GM18868 (cell line): ENCODE results near the gene SOX13.

ENCODE experiments used
- ATAC-seq: cut with Tn5 transposase; IDR thresholded peaks from one replicate; pipeline ENCODE4 v1.9.1; 2021; ENCODE audit warnings: mild to moderate bottlenecking, moderate library complexity; ENCODE audit not compliant: unreplicated experiment

Gene SOX13

DNA sequence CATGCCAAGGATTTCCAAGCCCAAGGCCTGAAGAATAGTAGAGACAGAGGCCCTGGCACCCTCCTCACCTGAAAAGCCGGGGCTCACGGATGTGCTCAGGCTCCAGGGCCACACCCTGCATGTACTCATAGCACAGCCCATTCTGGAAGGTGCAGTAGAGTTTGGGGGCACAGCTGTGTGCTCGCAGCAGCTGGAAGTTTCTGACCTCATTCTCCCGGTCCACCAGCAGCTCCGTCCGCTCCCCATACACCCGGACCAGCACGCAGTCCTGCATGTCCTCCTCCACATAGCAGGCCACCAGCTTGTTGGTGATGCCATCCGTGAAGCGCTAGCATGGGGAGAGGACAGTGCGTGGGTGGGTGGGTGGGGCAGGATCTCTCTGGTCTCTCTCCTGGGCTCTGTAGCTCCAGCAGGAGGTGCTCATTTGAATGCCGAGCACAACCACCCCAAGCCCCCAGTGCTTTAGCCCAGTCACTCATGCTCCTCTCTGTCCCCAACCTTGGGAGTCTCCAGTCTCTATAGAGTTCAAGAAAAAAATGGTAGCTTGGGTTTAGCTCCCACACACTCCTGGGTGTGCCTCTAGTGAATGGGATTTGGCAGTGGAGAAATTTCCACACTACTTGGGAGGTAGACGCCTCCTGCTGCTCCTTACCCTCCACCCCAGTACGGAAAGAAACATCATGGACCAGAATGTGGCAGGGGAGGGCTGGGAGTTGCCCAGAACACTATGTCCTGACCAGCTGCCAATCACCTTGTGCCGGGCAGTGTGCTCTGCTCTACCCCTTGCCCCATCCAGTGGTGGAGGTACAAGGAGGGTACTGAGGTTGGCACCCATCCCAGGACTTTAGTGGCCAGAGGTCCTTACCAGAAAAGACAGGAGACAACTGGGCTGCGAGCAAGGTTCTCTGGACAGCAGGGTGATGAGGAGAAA lies 77.0 kb downstream of the SOX13 start:
- no peak for ATAC-seq

GRCh38 chr1:204150702-204151551 lies 78.0 kb downstream of the SOX13 start:
- ATAC-seq = no peak

DNA sequence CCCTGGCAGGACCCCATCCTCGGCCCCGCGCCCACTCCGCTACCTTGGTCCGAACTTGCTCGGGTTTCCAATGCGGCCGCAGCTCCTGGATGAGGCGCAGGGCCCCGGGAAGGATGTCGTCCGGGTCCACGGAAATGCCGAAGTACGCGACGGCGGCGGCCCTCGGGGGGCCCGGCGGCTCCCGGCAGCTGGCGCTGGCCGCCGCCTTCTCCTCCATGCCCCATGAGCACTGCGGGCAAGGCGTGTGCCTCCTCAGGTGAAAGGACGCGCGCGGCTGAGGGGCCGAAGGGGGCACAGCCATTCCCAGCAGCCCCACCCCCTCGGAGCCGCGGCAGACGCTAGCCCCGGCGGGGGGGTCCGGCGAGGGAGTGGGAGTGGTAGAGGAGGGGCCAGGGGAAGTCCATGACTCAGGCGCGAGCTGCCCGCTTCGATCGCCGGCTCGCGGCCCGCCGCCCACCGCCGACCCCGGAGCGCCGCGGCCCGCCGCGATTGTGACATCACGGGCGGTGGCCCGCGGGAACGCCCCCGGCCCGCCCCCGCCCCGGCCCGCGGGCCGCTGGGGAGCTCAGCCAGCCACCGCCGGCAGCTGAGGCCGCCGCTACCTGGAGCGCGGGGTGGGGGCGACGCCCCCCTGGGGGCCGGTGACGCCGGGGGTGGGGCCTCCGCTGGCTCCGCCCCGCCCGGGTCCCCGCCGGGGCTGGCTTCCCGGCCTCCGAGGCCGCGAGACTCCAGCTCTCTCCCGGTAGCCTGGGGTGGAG lies 78.8 kb downstream of the SOX13 start, which contains the start of gene ETNK2:
Gene ETNK2, minus strand, starts transcription at position 493 of the 758 bp plus-strand sequence. Its CDS starts 192 bp downstream, at position 301.
- ATAC-seq = no peak

DNA sequence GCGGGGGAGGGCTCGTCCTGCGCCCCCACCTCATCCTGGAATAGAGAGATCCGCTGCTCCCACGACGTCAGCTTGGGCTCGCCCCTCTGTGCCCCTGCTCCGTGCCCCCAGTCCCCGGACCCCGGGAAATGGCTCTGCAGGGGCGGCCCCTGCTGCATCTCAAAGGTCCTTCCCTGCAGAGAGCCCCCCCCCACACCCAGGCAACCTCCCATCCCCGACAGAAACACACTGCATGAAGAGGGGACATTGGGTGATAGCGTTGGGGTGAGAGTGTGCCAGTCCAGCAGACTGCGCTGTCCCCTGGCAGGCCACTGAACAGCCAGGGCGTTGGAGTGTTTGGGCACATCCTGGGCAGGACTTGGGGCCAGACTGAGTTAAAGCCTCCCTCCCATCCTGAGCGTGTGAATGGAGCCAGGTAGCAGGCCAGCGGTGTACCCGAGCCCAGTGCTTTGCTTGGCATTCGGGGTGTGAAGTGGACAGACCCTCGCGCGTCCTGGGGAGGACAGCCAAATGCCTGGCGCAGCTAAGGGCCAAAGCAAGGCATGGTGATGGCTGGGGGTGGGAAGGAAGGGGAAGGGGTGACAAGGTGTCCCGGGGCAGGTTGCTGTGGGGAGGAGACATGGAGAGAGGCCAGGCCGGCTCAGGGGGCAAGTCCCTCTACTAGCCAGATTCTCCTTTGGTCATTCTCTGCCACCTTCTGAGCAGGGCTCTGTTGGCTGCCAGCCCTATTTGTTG lies 79.6 kb downstream of the SOX13 start:
- no peak for ATAC-seq

DNA sequence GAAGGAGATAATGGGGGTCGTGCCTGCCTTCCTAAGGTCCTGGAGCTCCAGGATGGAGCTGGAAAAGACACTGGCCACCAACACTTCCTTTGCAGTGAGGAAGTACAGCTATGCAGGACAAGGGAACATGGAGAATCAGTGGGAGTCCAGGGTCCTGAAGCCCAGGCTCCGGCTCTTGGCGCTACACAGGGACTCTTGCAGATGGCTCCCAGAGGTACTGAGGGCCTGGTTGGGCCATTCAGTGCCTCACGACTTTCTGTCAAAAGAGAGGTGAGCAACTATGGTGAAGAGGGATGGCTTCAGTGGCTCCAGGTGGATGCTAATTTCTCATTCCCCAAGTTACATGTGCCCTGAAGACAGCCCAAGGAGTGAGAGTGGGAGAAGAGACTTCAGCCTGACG lies 80.8 kb downstream of the SOX13 start:
- ATAC-seq = no peak

GRCh38 chr1:204154568-204155255 lies 81.8 kb downstream of the SOX13 start:
- ATAC-seq = no peak

DNA sequence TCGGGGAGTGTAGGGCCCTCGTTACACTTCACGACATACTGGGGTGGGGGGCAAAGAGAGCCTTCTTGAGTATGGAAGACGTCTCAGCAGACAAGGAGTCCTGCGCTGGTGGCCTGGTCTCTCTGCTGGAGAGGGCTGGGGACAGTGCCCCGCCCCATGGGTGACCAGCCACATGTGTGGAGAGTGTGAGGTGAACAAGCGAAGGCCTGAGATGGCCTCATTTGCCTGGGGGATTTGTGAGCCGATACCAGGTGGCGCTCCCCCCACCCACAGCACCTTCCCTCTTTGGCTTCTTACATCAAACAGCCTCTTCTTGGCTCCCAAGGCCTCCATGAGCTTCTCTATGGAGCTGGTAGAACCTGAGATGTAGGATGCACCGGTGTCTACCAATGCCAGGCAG lies 83.0 kb downstream of the SOX13 start:
- ATAC-seq = no peak

DNA sequence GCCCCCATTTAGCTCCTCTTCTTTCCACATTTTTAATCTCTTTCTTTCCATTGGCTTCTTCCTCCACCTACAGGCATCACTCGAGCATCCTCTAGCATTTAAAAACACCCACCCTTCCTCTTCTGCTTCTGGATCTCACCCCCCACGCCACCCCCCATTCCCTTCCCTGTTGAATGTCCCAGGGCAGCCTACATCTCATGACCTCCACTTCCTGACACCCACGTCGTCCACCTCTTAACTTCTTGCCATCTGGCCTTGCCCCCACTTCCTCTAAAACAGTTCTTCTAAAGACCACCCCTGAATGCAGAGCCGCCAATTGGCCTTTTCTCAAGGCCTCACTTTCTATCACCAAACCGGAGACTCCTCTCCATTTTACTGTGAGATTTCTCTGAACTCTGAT lies 85.0 kb downstream of the SOX13 start:
- no peak for ATAC-seq

- no peak for ATAC-seq
These were observed 88.9 kb downstream of the SOX13 start for GRCh38 chr1:204161609-204162493.

- ATAC-seq = no peak
These were observed 89.7 kb downstream of the SOX13 start for GRCh38 chr1:204162494-204163074.

DNA sequence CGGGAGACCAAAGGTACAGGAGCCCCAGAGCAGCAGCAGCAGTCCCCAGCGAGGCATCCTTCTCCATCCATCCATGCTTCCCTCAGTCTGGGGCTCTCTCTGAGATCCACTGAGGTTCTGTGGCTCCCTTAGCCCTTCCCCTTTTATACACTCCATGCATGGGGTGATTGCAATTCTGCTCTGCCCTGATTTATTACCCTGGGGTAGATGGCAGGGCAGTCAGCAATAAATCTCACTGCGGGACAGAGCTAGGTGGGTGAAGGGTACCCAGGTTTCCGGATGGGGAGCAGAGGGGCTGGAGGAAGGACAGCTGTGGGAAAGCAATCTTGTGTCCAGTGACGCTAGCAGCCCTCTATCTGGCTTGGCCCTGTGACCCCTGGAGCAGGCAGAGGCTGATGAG lies 93.3 kb downstream of the SOX13 start, which contains the start of gene REN:
Gene REN, minus strand, starts transcription at position 119 of the 400 bp plus-strand sequence. Its CDS starts 44 bp downstream, at position 75.
- no peak for ATAC-seq

DNA sequence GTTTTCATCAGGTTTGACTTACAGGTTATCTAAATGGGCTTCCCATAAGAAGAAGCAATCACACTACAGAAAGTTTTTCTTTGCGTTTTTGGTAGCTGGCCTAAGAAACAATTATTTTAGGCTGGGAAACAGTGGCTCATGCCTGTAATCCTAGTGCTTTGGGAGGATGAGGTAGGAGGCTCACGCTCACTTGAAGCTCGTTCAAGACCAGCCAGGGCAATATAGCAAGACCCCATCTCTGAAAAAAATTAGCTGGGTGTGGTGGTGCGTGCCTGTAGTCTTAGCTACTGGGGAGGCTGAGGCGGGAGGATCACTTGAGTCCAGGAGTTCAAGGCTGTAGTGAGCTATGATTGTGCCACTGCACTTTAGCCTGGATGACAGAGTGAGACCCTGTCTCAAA lies 94.8 kb downstream of the SOX13 start:
- ATAC-seq = no peak

DNA sequence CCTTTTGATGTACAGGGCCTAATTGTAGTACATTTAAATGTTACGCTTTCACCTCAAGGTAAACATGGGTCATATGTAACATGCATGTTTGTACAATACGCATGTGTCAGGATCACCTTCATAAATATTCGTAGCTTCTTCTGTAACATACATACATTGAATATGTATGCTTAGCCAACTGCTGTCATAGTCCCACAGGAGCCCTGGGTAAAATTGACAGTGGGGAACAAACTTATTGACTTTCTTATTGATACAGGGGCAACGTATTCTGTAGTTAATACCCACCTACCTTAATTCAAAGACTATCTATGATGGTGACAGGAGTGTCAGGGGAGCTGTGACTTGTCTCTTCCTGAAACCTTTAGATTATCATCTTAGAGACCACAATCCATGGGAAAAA lies 96.9 kb downstream of the SOX13 start:
- no peak for ATAC-seq

DNA sequence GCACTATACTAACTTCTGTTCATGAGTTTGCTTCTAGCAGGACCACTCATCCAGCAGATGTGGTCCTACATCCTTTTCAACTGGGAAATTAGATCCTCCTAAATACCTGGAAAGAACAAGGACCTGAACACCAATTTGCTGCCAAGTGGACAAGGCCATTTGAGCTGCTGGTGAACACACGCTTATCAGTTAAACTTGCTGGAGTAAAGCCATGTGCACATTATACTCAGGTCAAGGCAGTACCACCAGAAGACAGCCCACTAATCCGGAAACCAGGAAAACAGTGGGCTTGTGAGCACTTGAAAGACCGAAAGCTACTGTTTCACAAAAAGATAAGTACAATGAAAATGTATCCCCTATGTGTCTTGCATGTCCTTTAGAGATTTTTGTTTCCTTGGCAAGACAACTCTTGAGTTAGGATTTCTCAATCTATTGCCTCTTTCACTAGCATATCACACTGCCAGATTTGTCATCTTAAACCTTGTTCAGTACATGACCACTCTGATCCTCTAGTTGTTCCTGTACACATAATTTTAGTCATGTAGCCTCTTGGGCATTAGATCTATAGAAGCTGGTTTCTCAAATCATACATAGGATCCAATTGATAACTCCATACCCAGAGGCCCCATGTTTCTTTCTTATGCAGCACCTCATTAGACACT lies 97.7 kb downstream of the SOX13 start:
- no peak for ATAC-seq

DNA sequence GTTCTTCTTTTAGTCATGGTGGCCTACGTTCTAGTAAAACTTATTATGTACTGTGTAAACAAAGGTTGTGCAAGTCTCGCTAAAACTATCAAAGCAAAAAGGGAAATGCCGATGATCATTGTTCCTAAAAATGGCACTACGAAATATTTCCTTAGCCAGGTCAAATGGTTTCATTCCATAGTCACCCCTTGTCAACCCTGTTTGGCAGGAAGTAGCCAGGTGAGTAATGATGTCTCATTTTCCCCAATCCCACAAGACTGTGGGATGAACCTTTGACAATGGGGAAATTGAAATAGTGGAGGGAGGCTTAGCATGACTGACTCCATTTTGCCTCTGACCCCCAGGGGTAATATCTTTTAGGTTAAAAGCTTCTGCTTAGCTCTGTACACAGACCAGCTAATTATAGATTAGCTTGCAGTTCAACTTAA lies 98.8 kb downstream of the SOX13 start:
- no peak for ATAC-seq

DNA sequence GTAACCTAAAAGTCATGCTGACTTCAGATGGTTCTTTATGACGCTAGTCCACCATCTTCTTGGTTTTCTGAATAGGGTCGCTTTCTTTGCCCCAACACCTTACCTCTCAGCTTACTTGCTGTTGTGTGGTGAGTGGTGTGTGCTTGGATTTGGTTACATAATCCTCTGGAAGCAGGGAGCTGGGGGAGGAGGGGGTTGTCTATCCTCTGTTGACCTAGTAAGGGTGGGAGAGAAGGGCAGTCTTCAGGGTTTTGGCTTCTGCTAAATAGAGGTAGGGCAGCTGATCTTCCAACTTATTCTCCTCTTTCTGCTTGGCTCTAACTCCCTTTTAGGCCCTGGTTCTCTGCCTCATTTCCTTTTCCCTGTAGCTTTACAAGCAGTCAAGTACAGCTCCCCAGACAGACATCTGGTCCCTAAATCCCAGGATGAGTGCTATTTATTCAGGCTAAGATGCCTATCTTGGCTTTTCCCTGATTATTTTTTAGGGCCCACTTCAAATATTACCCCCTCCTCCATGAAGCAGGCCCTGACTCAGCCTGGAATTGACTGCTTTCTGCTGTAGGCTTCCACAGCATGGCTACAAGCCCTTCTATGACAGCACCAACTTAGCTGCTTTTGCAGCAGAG lies 99.6 kb downstream of the SOX13 start:
- no peak for ATAC-seq

GRCh38 chr1:204174958-204175357 lies 102.0 kb downstream of the SOX13 start:
- no peak for ATAC-seq
